ENCODE results near the gene SH3RF1. TPM values are rescaled to one million over a fixed set of nuclear protein-coding genes. Genes with fewer than 3 reads are reported as not detected.
A peak's percentile ranks its signal among the peaks of the same experiment; 100 is the strongest.

Gene SH3RF1
- total and polyA plus RNA-seq, 2 of the 8 experiments (the other 6 are each of a cell fraction or from before 2014, with no cell fraction given): 6.9 to 15.1 TPM

GRCh38 chr4:169315530-169316343 lies 45.0 kb upstream of the SH3RF1 start:
- Histone ChIP-seq H3K27ac (ENCODE audit: low read depth, low read length) (no peak overlapping the region), H2AK5ac (ENCODE audit: low read depth, low read length) (no peak overlapping the region), H2BK15ac (ENCODE audit: low read length) (no peak overlapping the region), H2BK5ac (ENCODE audit: low read depth, low read length) (no peak overlapping the region), H3K36me3 (ENCODE audit: control insufficient read depth in 2 of 4, insufficient read depth in 4 of 4, low read length in 3 of 4) (no peaks in the 10 kb centered on the region), H2AFZ (ENCODE audit: low read length) (0 out of 2 replicates have a peak overlapping the region, but pooled peaks have one; percentile 21), H2BK120ac (replicated peaks; ENCODE audit: low read depth, low read length) (no peak overlapping the region), H3K9ac (replicated peaks in 1 of 4; ENCODE audit: extremely low read depth in 1 of 4, low read depth in 3 of 4, low read length in 3 of 4) (no peak overlapping the region), H3K27me3 (replicated peaks in 1 of 4; ENCODE audit: control insufficient read depth in 3 of 4, extremely low read depth in 1 of 4, insufficient read depth in 3 of 4, low read length in 3 of 4) (no peaks in the 10 kb centered on the region), H2BK12ac (ENCODE audit: low read depth, low read length) (no peak overlapping the region), H3K4ac (replicated peaks; ENCODE audit: insufficient read length, low read depth, low read length) (no peak overlapping the region), H3K9me3 (ENCODE audit: insufficient read depth in 2 of 2, low read depth in 1 of 2, low read length in 1 of 2) (no peaks in the 10 kb centered on the region), H3K18ac (ENCODE audit: extremely low read depth, low read length) (no peak overlapping the region), H3K4me3 (ENCODE audit: extremely low read depth in 1 of 4, insufficient read depth in 2 of 4, low read depth in 3 of 4, low read length in 4 of 4) (no peak overlapping the region), H3K14ac (ENCODE audit: insufficient read length) (no peak overlapping the region), H3K79me2 (ENCODE audit: control insufficient read depth in 1 of 2, insufficient read depth in 2 of 2, low read length in 2 of 2) (no peaks in the 10 kb centered on the region), H4K91ac (replicated peaks; ENCODE audit: insufficient read length, low read length) (no peak overlapping the region), H2BK20ac (ENCODE audit: low read length) (no peak overlapping the region), H3K79me1 (ENCODE audit: low read depth, low read length) (no peaks in the 10 kb centered on the region), H4K20me1 (replicated peaks in 1 of 2; ENCODE audit: control insufficient read depth in 1 of 2, insufficient read depth in 2 of 2, low read length in 2 of 2) (no peaks in the 10 kb centered on the region), H3K23ac (ENCODE audit: insufficient read length) (no peak overlapping the region), H3K56ac (replicated peaks; ENCODE audit: insufficient read length, low read depth, low read length) (no peak overlapping the region), H3K4me2 (ENCODE audit: insufficient read depth in 1 of 2, low read depth in 2 of 2, low read length in 2 of 2) (no peak overlapping the region), H4K5ac (ENCODE audit: insufficient read length, low read depth, low read length) (no peak overlapping the region), H3K4me1 (replicated peaks in 1 of 4; ENCODE audit: control insufficient read depth in 3 of 4, insufficient read depth in 4 of 4, low read length in 3 of 4) (peaks cover 0 to 4% (median 0%) of the 10 kb centered on the region in 4 experiments; a peak in 3 of 7 replicates), H3K23me2 (ENCODE audit: low read depth, low read length) (no peaks in the 10 kb centered on the region), H4K8ac (ENCODE audit: extremely low read depth, insufficient read depth, low read length) (no peak overlapping the region)
- ChIA-PET POLR2A (ENCODE audit: partially characterized antibody) (no interaction called here), CTCF (ENCODE audit: partially characterized antibody) (interaction anchor here (0.6 to 0.7 kb wide), 3 partner anchors 177 to 498 kb away, joined by 3 read pairs; no protein-coding TSS in a partner anchor)
- FAIRE-seq: no peak
- no peak for DNase-seq (ENCODE audit: low read depth in 1 of 2, low spot score in 2 of 2)
- TF ChIP-seq SP2 (IDR thresholded peaks at IDR 0.05; ENCODE audit: low read length) (no peak), GTF2F1 (IDR thresholded peaks at IDR 0.05; ENCODE audit: borderline replicate concordance, low read depth, low read length) (no peak), POLR2AphosphoS5 (IDR thresholded peaks at IDR 0.05; ENCODE audit: low read depth, low read length) (no peak), RNF2 (IDR thresholded peaks at IDR 0.05; ENCODE audit: borderline replicate concordance, low read depth, low read length, missing control alignments, poor library complexity, severe bottlenecking) (no peak), CREB1 (IDR thresholded peaks at IDR 0.05) (no peak), SIX5 (IDR thresholded peaks at IDR 0.05; ENCODE audit: low read depth, low read length) (no peak)
- WGBS, 2 experiments (ENCODE audit: extremely low coverage in 1 of 2, insufficient coverage in 1 of 2, insufficient read length in 1 of 2, insufficient replicate concordance in 2 of 2, low coverage in 1 of 2, low lambda C conversion rate in 2 of 2, missing lambda C conversion rate in 1 of 2): 90% methylated on average over 5 of the region's 5 CpGs; no CpG with 5 or more reads in 1 of the 2 experiments
